NCI-H526 (cell line): Measurements from ENCODE around the gene COA1.
"Not testable (repeated sequence)": the region's sequence is repeated elsewhere in the genome, so short reads cannot be mapped to it uniquely, and the experiment has no call there.

ENCODE experiments used
- DNase-seq, 2 experiments: peaks; one replicate each; lab custom pipeline; 2025; lab: John Stamatoyannopoulos, UW

COA1 gene

DNA sequence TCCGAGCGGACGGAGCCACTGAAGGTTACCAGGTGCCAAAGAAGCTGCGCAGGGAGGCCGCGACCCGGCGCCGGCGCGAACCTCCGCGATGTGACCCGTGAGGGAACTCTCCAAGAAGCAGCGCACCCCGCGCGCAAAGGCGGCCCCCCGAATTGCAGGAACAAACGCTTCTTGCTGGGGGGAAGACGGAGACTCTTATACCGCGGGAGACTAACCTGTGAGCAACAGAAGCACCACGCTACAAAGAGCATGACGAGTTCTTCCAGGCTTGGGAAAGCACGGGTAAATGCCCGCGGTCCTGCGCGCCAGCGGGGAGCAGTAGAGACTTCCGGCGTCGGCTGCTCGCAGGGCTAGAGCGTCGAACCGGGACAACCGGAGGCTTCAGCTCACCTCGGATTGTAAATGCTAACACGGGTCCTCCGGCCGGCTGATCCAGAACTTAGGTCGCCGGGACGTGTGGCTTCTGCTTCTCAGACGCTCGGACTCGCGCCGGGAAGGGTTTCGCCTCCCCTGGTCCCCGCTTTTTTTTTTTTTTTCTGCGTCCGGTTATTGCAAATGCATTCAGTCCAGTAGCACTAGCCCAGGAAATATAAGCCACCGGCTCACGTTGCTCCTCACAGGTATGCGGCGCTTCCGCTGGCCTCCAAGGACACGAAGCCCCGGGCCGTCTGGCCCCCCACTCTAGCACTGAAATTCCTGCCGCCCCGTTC is at the start of gene COA1:
TSS of gene COA1 (minus strand) at position 310 of the 710 bp plus-strand sequence. CDS start 80,909 bp downstream, outside the sequence.
- peak; percentile 88 to 95 for DNase-seq

DNA sequence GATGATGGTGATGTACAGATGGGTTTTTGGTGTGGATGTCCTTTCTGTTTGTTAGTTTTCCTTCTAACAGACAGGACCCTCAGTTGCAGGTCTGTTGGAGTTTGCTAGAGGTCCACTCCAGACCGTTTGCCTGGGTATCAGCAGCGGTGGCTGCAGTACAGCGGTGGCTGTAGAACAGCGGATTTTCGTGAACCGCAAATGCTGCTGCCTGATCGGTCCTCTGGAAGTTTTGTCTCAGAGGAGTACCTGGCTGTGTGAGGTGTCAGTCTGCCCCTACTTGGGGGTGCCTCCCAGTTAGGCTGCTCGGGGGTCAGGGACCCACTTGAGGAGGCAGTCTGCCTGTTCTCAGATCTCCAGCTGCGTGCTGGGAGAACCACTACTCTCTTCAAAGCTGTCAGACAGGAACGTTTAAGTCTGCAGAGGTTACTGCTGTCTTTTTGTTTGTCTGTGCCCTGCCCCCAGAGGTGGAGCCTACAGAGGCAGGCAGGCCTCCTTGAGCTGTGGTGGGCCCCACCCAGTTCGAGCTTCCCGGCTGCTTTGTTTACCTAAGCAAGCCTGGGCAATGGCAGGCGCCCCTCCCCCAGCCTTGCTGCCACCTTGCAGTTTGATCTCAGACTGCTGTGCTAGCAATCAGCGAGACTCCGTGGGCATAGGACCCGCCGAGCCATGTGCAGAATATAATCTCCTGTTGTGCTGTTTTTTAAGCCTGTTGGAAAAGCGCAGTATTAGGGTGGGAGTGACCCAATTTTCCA is 49.1 kb upstream of the COA1 start:
- DNase-seq: peak in 1 of 2 experiments; percentile 33

GRCh38 chr7:43775255-43775654 is 45.9 kb upstream of the COA1 start:
- not testable (repeated sequence) for DNase-seq

DNA sequence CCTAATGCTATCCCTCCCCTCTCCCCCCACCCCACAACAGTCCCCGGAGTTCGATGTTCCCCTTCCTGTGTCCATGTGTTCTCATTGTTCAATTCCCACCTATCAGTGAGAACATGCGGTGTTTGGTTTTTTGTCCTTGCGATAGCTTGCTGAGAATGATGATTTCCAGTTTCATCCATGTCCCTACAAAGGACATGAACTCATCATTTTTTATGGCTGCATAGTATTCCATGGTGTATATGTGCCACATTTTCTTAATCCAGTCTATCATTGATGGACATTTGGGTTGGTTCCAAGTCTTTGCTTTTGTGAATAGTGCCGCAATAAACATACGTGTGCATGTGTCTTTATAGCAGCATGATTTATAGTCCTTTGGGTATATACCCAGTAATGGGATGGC is 43.9 kb upstream of the COA1 start:
- DNase-seq: not testable (repeated sequence)

DNA sequence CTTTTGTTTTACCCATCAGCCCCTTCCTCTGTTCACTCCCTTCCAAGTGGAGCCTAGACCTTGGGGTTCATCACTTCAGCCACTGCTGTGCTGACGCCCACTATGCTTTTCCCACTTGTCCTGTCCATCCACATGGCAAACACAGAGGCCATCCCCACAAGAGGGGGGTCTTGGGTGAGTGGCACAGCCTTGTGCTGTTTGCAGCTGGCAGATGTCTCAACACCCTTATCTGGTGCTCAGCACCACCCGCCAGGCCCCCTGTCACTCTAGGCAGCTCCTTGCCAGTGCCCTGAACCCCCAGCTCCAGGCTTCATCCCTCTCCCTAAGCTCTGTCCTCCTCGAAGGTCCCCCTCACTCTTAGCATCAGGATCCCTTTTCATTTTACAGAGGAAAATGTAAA is 42.2 kb upstream of the COA1 start:
- DNase-seq: no peak

DNA sequence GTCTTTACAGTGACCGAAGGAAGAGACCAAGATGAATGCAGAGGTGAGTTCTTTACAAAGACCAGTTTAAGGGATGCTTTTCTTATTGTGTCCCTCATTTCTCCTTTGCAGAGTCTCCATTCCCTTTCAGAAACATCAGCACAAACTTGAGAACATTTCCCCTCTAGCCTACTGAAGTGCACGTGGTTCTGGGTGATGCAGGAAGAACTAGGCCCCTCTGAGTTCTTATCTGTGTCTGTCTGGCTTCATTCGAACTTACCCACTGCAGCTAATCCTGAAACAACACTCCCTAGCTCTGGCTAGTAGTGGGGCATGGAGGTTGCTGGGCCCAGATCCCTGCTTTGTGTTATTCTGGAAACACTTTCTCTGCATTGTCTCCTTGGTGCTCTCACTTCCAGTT is 41.8 kb upstream of the COA1 start:
- DNase-seq: no peak

- DNase-seq: no peak
Observed at GRCh38 chr7:43769791-43770465, 40.6 kb upstream of the COA1 start.

- DNase-seq: no peak
Observed at GRCh38 chr7:43769281-43769680, 40.0 kb upstream of the COA1 start.

DNA sequence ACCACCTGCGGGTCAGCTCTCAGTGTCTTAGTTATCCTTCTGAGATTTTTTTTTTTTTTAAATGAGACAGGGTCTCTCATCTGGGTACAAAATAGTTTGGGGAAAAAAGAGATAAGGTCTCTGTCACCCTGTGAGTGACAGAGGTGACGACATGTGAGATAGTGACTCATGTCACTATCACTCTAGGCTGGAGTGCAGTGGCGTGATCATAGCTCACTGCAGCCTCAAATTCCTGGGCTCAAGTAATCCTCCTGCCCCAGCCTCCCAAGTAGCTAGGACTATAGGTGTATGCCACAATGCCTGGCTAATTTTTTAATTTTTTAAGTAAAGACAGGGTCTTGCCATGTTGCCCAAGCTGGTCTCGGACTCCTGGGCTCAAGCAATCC is 39.6 kb upstream of the COA1 start:
- no peak for DNase-seq

GRCh38 chr7:43768201-43768886 is 39.0 kb upstream of the COA1 start:
- DNase-seq: no peak

- DNase-seq: no peak
Observed at GRCh38 chr7:43767311-43767710, 38.0 kb upstream of the COA1 start.

GRCh38 chr7:43766564-43766963 is 37.2 kb upstream of the COA1 start:
- no peak for DNase-seq

GRCh38 chr7:43764807-43765491 is 35.6 kb upstream of the COA1 start:
- DNase-seq: no peak

DNA sequence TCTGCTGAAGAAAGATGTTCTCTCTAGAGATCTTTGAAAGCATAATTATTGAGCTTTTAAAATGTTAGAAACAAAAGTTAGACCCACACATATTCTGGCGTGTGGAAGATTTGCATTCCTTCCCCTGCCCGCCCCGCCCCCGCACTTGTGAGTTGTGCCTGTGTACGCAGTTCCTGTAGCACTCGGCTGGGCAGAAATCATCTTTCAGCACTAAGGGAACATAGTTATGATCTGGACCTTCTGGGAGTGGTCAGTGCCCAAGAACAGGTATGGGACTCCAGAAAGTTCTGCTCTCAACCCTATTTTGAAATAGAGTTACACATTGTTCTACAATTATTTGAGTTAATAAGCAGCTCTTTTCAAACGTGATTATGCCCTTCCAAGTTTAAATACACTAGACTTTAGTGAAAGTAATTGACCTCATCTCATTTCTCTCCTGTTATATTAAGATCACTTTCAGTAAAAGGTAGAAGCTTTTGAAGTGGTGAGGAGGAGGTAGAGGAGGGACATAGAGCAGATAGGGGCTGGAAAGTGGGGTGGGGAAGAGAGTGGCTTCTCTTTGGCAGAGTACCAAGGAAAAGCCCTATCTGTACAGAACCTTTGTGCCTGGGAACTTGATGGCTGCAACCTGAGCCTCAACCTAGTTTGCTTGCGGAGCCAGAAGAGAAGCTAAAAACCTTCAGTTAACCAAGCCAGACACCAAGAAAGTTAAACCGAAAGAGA is 34.9 kb upstream of the COA1 start:
- DNase-seq: peak; percentile 11 to 68

- no peak for DNase-seq
Observed at GRCh38 chr7:43763183-43763582, 33.9 kb upstream of the COA1 start.

DNA sequence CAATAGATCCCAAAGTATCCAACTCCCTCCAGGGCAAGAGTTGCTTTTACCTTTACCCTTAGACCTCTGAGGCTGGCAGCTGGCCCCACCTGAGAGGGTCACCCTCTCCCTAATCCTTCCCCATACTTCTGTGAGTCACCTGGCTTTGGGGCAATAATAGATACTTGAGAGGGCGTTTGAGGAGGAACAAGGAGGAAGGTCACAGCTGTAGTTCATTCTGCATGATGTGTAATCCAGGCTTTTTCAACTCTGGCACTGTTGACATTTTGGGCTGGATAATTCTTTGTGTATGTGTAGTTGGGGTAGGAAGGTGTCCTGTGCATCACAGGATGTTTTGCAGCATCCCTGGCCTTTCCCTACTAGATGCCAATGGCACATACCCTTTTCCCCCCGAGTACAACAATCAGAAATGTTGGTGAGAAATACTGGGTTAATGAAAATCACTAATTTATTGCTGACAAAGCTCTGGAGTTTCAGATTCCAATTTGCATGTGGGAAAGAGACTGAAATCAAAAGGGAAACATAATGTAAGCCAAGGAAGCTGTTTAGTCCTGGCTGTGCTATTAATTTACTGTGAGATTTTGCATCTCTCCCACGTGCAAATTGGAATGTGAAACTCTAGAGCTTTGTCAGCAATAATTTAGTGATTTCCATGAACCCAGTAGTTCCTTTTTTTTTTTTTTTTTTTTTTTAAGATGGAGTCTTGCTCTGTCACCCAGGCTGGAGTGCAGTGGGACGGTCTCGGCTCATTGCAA is 32.8 kb upstream of the COA1 start:
- DNase-seq: peak in 1 of 2 experiments; percentile 40

DNA sequence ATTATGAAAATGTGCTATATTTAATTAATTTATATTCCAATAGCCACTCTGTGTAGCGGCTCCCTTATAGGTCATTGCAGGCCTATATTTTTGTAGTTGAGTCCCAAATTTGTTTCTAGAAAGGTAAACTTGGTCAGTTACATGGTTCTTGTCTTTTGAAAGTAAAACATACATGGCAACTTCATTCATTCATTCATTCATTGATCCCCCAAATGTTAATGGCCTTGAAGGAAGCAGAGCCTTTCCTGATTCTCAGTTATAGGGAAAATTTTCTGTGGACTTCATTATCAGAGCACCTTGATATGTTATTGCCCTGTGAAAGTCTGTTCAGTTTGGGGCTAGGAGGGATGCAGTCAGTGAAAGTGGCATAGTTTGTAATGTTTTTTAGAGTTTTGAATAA is 32.1 kb upstream of the COA1 start:
- no peak for DNase-seq

DNA sequence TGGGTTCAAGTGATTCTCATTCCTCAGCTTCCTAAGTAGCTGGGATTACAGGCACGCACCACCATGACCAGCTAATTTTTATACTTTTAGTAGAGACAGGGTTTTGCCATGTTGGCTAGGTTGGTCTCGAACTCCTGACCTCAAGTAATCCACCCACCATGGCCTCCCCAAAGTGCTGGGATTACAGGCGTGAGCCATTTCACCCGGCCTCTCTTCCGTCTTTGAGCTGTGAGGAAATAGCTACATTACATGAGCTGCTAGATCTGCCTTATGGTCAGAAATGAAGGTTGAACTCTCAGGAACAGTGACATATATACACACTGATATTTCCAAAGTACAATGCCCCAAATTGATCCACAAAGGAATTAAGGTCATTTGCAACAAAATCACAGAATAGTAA is 31.5 kb upstream of the COA1 start:
- DNase-seq: no peak

DNA sequence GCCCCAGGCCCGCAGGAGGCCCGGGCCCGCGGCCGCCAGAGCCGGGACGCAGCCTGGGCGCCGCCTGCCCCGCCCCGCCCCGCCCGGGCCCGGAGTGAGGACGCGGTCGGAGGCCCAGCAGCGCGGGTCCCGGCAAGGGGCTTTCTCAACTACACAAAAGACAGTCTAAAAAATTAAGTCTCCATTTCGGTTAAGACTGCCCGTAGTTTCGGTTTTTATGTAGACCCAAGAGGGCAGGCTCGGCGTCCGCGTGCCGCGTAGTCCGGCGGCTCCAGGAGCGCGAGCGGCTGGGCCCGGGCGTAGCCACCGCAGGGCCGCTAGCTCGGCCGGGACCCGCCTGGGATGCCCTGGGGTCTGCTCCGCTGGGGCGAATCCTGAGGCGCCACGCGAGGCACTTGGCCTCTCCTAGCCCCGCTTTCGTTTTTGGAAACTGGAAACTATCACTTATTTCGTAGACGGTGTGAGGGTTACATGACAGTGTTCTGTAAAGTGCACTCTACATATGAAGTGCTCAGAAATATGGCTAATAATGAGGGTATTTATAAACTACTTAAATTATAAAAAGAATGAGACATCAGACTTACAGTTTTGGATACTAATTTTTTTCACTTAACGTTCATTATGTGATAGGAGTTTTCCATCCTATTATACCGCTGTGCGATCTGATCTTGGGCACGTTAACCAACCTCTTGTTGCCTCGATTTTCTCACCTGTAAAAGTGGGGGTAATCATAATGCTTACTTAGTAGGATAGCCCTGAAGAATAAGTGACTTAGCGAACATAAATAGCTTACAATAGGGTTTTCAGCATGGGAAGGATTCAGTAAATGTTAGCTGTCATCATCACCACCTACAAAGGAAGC is 29.7 kb upstream of the COA1 start:
- DNase-seq: peak; percentile 9 to 82
